K562 (cell line): ENCODE measurements around the gene TRPV6. TPM values are rescaled to one million over a fixed set of nuclear protein-coding genes. Genes with fewer than 3 reads are reported as not detected.

Source experiments
- BMI1 ChIP-seq: fragments of 150-350 bp; IDR thresholded peaks from 2 replicates; pipeline ENCODE4 v1.6.1; 2014; ENCODE audit warnings: low read length
- BRD9 ChIP-seq: fragments of 450-650 bp; IDR thresholded peaks from 2 replicates; pipeline ENCODE4 v1.6.1; 2018; ENCODE audit warnings: low read depth; ENCODE audit not compliant: partially characterized antibody
- CBX2 ChIP-seq: fragments of 200-600 bp; sonication (generic); IDR thresholded peaks from one replicate; pipeline ENCODE4 v1.6.1; 2012; ENCODE audit warnings: mild to moderate bottlenecking, low read length, inconsistent platforms; ENCODE audit not compliant: insufficient read depth, poor library complexity, severe bottlenecking
- CXXC5 ChIP-seq: fragments of 250-450 bp; sonication (Bioruptor Pico); IDR thresholded peaks from 2 replicates; pipeline ENCODE4 v1.8.0; 2022; ENCODE audit warnings: inconsistent platforms, mild to moderate bottlenecking, moderate library complexity
- FOSL1 ChIP-seq: fragments of 200-800 bp; sonication (Bioruptor generic); conservative IDR thresholded peaks from 2 replicates; pipeline ENCODE4 v1.6.1; 2016; ENCODE audit warnings: missing genetic modification characterization, missing compliant biosample characterization
- GABPA ChIP-seq: fragments of 200-800 bp; sonication (Bioruptor generic); conservative IDR thresholded peaks from 2 replicates; pipeline ENCODE4 v1.6.1; 2016; ENCODE audit warnings: low read depth, missing genetic modification characterization, missing compliant biosample characterization
- MXI1 ChIP-seq: IDR thresholded peaks from 2 replicates; pipeline ENCODE4 v1.6.1; 2011; ENCODE audit warnings: low read depth, mild to moderate bottlenecking, improper control_type of control experiment, low read length
- NBN ChIP-seq: fragments of 450-650 bp; IDR thresholded peaks from 2 replicates; pipeline ENCODE4 v1.6.1; 2016; ENCODE audit warnings: low read depth, mild to moderate bottlenecking
- NFIX ChIP-seq: fragments of 250-450 bp; sonication (Bioruptor Pico); IDR thresholded peaks from 2 replicates; pipeline ENCODE4 v1.4.0; 2020; ENCODE audit warnings: low read depth, mild to moderate bottlenecking, moderate library complexity
- POU5F1 ChIP-seq: fragments of 150-350 bp; IDR thresholded peaks from 2 replicates; pipeline ENCODE4 v1.6.1; 2014; ENCODE audit warnings: borderline replicate concordance, low read length, low read depth, mild to moderate bottlenecking; ENCODE audit not compliant: partially characterized antibody
- STAG1 ChIP-seq: sonication (generic); formaldehyde crosslinking; IDR thresholded peaks from 2 replicates; pipeline ENCODE4 v1.5.0; 2020; ENCODE audit warnings: missing genetic modification reagents, borderline replicate concordance
- STAT5B ChIP-seq: fragments of 250-450 bp; sonication (Bioruptor Pico); IDR thresholded peaks from 2 replicates; pipeline ENCODE4 v1.8.0; 2021; ENCODE audit warnings: mild to moderate bottlenecking, inconsistent platforms
- SUPT5H ChIP-seq: fragments of 450-650 bp; IDR thresholded peaks from 2 replicates; pipeline ENCODE4 v1.6.1; 2016
- THAP12 ChIP-seq: fragments of 250-450 bp; sonication (Bioruptor Pico); IDR thresholded peaks from 2 replicates; pipeline ENCODE4 v1.9.0; 2021; ENCODE audit warnings: mild to moderate bottlenecking, inconsistent platforms
- ZEB2 ChIP-seq: fragments of 450-650 bp; IDR thresholded peaks from 2 replicates; pipeline ENCODE4 v1.6.1; 2016
- ZNF584 ChIP-seq: fragments of 200-800 bp; sonication (Bioruptor generic); IDR thresholded peaks from 2 replicates; pipeline ENCODE4 v1.6.1; 2016; ENCODE audit warnings: low read depth, mild to moderate bottlenecking, missing genetic modification characterization, missing compliant biosample characterization
- ZNF668 ChIP-seq: fragments of 250-450 bp; sonication (Bioruptor Pico); IDR thresholded peaks from 2 replicates; pipeline ENCODE4 v1.8.0; 2022; ENCODE audit warnings: mild to moderate bottlenecking, inconsistent platforms
- ZSCAN29 ChIP-seq: fragments of 450-650 bp; IDR thresholded peaks from 2 replicates; pipeline ENCODE4 v1.6.1; 2017
- polyA plus RNA-seq, 8 experiments: library from polyadenylated mRNA; depleted of rRNA in 4 of 8; stranded (reverse) in 5 of 8; unstranded in 3 of 8; fragments of >200 nt; fragmentation: Nextera tagmentation in 2 of 8; fragmentation: Illumina TruSeq in 1 of 8; extraction: Ambion mirVana in 2 of 8; extraction: Trizol in 1 of 8; gene quantifications; 2 replicates each; pipeline versions ENCODE4 v1.2.1 to v1.2.3, GENCODE V29; 2011 to 2014; ENCODE audit warnings: inconsistent platforms in 1 of 8, missing spikeins in 1 of 8
- total RNA-seq, 7 experiments: library from RNA; depleted of rRNA in 6 of 7; stranded (reverse); fragments of >200 nt in 6 of 7; fragmentation: Illumina TruSeq in 2 of 7; extraction: Trizol in 2 of 7; gene quantifications; 2 replicates each; pipeline versions ENCODE4 v1.2.1 to v1.2.3, GENCODE V29; 2011 to 2021; ENCODE audit warnings: low replicate concordance in 1 of 7
- TF ChIP-seq, protein P1 (sequence below), 2 experiments: fragments of 450-650 bp in 1 of 2; IDR thresholded peaks; 2 replicates each; pipeline ENCODE4 v1.6.1; 2011 to 2017; ENCODE audit warnings: low read depth in 2 of 2, antibody characterized with exemption in 1 of 2, borderline replicate concordance in 1 of 2, low read length in 1 of 2, mild to moderate bottlenecking in 1 of 2, mixed read lengths in 1 of 2; ENCODE audit not compliant: control insufficient read depth in 1 of 2
- TF ChIP-seq, protein P2 (sequence below), 2 experiments: IDR thresholded peaks in 1 of 2; conservative IDR thresholded peaks in 1 of 2; 2 replicates each; pipeline ENCODE4 v1.6.1; 2016; ENCODE audit warnings: low read depth in 2 of 2, mild to moderate bottlenecking in 1 of 2, missing compliant biosample characterization in 1 of 2, missing genetic modification characterization in 1 of 2, moderate library complexity in 1 of 2

The TRPV6 gene
- total and polyA plus RNA-seq, 9 of the 15 experiments (the other 6 are each of a cell fraction or from before 2014, with no cell fraction given), result 0.04 to 0.36 (median 0.11) TPM

DNA sequence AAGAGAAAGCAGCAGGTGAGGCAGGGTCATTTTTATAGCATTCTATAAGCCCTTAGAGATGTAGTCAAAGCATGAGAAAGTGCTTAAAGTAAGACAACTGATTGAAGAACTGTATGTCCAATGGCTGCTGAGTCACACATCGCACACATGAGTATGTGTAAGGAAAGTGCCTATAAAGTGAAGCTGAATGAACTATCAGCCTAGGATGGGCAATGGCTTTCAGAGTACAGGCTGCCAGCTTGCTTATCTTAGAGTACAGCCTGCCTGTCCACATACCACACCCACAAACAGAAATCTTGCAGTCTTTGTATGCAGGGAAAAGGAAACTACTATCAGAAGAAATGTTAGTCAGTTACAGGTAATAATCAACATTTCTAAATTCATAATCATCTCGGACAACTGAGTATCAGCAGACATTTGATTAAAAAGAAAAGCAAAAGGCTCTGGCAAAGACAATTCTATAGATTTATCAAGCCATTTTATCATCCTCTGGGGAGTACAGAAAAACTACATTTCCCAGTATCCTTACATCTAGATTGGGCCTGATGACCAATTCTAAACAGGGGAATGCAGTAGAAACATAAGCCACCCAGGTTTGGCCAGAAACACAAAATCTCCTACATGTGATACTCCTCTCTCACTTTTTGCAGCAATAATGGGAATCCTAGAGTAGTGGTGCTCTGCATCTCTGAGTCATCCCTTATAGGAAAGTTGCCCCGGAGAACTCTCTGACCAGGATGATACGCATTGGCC is 46.9 kb downstream of the TRPV6 start (continued):
- TF ChIP-seq, protein P1, sequence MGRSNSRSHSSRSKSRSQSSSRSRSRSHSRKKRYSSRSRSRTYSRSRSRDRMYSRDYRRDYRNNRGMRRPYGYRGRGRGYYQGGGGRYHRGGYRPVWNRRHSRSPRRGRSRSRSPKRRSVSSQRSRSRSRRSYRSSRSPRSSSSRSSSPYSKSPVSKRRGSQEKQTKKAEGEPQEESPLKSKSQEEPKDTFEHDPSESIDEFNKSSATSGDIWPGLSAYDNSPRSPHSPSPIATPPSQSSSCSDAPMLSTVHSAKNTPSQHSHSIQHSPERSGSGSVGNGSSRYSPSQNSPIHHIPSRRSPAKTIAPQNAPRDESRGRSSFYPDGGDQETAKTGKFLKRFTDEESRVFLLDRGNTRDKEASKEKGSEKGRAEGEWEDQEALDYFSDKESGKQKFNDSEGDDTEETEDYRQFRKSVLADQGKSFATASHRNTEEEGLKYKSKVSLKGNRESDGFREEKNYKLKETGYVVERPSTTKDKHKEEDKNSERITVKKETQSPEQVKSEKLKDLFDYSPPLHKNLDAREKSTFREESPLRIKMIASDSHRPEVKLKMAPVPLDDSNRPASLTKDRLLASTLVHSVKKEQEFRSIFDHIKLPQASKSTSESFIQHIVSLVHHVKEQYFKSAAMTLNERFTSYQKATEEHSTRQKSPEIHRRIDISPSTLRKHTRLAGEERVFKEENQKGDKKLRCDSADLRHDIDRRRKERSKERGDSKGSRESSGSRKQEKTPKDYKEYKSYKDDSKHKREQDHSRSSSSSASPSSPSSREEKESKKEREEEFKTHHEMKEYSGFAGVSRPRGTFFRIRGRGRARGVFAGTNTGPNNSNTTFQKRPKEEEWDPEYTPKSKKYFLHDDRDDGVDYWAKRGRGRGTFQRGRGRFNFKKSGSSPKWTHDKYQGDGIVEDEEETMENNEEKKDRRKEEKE (IDR thresholded peaks at IDR 0.05; ENCODE audit: borderline replicate concordance in 1 of 2, control insufficient read depth in 1 of 2, low read depth in 2 of 2, low read length in 1 of 2), result no peak
- TF ChIP-seq BRD9 (no peak), POU5F1 (no peak), CXXC5 (CRISPR knock-in tag) (no peak), THAP12 (no peak), NBN (no peak), CBX2 (no peak), SUPT5H (no peak), MXI1 (no peak), ZNF584 (no peak), STAG1 (CRISPR knock-in tag) (no peak), FOSL1 (tag) (peak; percentile 86), GABPA (tag) (no peak), STAT5B (CRISPR knock-in tag) (no peak), ZSCAN29 (no peak), NFIX (no peak), BMI1 (no peak), ZNF668 (no peak), ZEB2 (no peak)
- TF ChIP-seq, protein P2, sequence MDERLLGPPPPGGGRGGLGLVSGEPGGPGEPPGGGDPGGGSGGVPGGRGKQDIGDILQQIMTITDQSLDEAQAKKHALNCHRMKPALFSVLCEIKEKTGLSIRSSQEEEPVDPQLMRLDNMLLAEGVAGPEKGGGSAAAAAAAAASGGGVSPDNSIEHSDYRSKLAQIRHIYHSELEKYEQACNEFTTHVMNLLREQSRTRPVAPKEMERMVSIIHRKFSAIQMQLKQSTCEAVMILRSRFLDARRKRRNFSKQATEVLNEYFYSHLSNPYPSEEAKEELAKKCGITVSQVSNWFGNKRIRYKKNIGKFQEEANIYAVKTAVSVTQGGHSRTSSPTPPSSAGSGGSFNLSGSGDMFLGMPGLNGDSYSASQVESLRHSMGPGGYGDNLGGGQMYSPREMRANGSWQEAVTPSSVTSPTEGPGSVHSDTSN (CRISPR knock-in tag; IDR thresholded peaks at IDR 0.05; ENCODE audit: low read depth), result no peak
- TF ChIP-seq, protein P2 (tag; conservative IDR thresholded peaks at IDR 0.05; ENCODE audit: low read depth), result no peak
